ENCODE data around the gene HOOK2.
"Not testable (repeated sequence)": the region's sequence is repeated elsewhere in the genome, so short reads cannot be mapped to it uniquely, and the experiment has no call there.

- not testable (repeated sequence) for TF ChIP-seq ATF3 (IDR thresholded peaks at IDR 0.05); ATF3 (CRISPR knock-in tag; conservative IDR thresholded peaks at IDR 0.05); JUNB (CRISPR knock-in tag; conservative IDR thresholded peaks at IDR 0.05); RNF2 (IDR thresholded peaks at IDR 0.05); PATZ1 (CRISPR knock-in tag; IDR thresholded peaks at IDR 0.05; ENCODE audit: borderline replicate concordance); CTCF (IDR thresholded peaks at IDR 0.05 in 2 of 3, conservative IDR thresholded peaks at IDR 0.05 in 1 of 3; ENCODE audit: insufficient read depth in 2 of 3, low read depth in 1 of 3, low read length in 3 of 3); ZHX1 (conservative IDR thresholded peaks at IDR 0.05; ENCODE audit: low read length); HINFP (tag; conservative IDR thresholded peaks at IDR 0.05; ENCODE audit: low read depth); ZNF592 (IDR thresholded peaks at IDR 0.05); ETV6 (IDR thresholded peaks at IDR 0.05; ENCODE audit: borderline replicate concordance in 1 of 2, low read depth in 2 of 2, low read length in 1 of 2); ETV6 (CRISPR knock-in tag; IDR thresholded peaks at IDR 0.05; ENCODE audit: borderline replicate concordance); GMEB1 (CRISPR knock-in tag; IDR thresholded peaks at IDR 0.05); FOXK2 (conservative IDR thresholded peaks at IDR 0.05 in 1 of 2, IDR thresholded peaks at IDR 0.05 in 1 of 2; ENCODE audit: low read depth in 2 of 2); GTF2F1 (IDR thresholded peaks at IDR 0.05; ENCODE audit: low read depth, low read length); CBFB (CRISPR knock-in tag; IDR thresholded peaks at IDR 0.05)
- peak; percentile 73 for TF ChIP-seq ETV1 (tag; conservative IDR thresholded peaks at IDR 0.05; ENCODE audit: low read depth)
These were observed 49.7 kb downstream of the HOOK2 start for GRCh38 chr19:12725612-12726011.
